Stimulated activated CD8-positive, alpha-beta memory T cell treated with anti-CD3 and anti-CD28 coated beads, Interleukin-4, amount 100 ng/mL, for 4 hours (primary cell): Measurements from ENCODE around the gene CD55.

ENCODE experiments used
- DNase-seq, 2 donors: peaks; one replicate each; pipeline ENCODE4 v3.0.0-alpha.2; 2020; ENCODE audit warnings: low read depth in 2 of 2, low spot score in 1 of 2

Gene CD55

DNA sequence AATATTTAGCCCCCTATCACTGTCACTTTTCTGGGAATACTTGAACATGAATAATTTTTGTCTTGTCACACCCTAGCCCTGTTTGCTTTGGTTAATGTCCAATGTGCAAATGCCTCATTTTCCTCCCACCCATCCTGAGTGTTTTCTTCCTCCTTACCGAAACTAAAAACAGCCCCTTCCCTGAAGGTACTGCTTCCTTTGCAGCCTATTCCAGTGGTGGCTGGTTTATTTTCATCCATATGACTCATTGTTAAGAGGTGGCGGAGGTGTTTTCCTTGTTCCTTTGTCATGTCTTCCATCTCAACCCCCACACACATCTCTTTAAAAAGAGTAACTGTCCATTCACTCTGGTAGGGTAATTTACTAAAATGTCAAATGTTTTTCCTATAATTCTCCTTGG, 40.4 kb downstream of the CD55 start:
- DNase-seq: no peak

DNA sequence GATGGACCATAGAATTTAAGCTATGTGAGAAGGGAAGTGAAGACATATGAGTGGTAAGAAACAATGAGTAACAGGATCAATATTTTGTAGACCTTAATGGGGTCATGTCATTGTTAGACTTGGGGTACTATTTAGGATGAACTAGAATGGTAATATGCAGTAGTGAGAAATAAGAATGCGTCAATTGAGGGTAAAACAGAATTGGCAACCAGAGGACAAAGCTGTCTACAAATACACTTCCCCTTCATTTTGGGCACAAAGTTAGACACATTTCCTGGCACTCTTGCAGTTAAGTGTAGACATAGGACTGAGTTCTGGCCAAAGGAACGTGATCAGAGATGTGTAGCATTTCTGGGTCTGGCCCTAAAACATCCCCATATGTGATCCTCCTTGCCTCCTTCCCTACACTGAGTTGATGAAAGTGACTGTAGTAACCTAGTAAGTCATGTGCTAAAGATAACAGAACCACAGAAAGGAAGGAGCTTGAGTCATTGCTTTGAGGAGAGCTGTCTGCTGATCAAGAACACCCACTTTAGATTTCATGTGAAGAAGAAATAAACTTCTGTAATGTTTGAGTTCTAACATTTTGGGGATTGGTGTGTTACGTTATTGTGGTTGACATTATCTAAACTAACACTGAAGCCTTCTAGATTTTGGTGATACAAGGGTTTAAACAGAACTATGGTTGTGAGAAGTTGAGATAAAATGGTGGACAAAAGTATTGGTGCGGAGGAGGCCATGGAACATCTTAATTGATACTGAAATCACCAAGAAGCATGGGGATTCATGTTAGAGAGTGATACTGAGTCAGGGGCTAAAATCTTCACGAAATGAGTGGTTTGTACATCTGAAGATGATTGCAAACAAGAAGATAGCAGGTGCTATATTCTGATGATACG, 41.7 kb downstream of the CD55 start:
- DNase-seq: no peak

DNA sequence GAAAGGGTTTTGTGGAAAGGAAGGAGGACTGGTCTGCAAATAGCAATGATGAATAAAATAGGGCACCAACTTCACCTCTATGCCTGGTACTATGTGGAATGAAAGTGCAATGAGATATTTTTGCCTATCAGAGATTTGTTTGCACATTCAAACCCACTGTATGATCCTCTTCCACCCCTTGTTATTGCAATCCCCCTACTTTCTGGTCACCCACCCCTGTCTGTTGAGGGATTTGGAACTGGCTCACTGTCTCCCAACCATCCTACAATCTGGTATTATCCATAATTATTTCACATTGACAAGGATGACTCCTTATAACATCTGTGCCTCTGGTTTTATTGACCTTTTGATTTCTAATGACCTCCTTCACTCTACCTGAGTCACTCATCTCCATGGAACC, 42.4 kb downstream of the CD55 start:
- no peak for DNase-seq

DNA sequence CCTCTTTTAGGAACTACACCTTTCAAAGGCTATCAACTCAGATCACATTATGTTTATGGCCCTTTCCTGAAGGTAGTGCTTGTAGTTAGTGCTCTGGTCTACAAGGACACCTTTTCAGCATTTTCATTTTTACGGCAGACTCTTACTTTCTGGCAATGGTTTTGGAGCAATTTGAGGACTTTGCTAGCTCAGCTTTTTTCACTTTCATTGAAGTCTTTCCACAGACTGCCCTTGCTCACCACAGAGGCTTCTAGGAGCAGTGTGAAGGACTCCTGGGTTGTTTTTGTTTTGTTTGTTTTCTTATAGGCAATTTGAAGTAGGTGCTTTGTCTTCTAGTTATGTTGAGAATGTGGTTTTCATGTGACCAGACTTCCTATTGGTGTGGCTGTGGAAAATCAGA, 43.1 kb downstream of the CD55 start:
- DNase-seq: no peak

DNA sequence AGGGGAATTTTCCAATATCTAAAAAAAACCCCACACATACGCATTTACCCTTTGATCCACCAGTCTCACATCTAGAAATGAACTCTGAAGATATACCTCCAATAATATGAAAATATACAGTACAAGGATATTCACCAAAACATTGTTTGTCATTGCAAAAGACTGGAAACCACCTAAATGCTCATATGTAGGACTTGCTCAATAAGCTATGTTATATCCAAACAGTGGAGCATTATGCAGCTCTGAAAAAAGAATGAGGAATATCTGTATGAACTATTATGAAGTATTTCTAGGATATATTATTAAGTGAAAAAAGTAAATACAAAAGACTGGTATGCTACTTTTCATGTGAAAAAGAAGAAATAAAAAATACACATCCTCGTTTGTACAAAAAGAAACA, 43.6 kb downstream of the CD55 start:
- no peak for DNase-seq

DNA sequence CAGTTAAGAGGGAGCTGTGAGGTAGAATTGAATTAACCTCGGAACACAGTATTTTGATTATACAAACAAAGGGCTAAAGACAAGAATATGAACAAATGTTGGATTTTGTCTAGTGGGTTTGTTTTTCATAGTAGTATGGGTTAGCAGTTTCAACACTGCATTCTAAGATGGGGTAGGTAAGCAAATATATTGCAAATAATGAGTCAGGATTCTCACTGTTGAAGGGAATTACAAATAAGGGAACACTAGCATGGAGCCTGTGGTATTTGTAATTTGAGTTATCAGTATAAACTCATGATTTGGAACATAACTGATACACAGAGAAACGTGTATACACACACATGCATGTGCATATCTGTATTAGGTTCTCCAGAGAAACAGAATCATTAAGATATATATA, 44.5 kb downstream of the CD55 start:
- no peak for DNase-seq

DNA sequence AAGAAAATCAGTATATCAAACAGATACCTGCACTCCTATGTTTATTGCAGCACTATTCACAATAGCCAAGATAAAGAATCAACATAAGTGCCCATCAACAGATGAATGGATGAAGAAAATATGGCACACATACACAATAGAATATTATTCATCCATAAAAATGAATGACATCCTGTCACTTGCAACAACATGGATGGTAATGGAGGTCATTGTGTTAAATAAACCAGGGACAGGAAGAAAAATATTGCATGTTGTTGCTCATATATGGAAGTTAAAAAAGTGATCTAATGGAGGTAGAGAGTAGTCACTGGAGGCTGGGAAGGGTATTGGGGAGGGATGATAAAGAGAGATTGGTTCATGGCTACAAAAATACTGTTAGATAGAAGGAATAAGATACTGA, 67.2 kb downstream of the CD55 start:
- no peak for DNase-seq

- no peak for DNase-seq
These were observed 68.4 kb downstream of the CD55 start for GRCh38 chr1:207389728-207390464.

DNA sequence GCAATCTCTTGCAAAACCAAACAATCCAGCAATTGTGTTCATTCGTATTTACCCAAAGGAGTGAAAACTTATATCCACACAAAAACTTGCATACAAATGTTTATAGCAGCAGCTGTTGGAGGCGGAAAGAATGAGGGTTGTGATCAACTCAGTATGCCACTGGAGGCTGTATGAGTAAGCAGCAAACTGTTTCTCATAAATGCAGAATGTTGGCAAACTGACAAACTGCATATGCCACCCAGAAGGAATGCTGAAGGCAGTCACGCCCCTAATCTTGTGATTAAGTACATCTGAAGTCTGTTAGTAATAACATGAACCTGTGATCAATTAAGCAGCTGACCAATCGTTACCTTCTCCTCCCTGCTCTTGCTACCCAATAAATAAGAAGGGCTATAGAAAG, 72.1 kb downstream of the CD55 start:
- DNase-seq: no peak

GRCh38 chr1:207396168-207396746, 74.8 kb downstream of the CD55 start:
- DNase-seq: no peak

DNA sequence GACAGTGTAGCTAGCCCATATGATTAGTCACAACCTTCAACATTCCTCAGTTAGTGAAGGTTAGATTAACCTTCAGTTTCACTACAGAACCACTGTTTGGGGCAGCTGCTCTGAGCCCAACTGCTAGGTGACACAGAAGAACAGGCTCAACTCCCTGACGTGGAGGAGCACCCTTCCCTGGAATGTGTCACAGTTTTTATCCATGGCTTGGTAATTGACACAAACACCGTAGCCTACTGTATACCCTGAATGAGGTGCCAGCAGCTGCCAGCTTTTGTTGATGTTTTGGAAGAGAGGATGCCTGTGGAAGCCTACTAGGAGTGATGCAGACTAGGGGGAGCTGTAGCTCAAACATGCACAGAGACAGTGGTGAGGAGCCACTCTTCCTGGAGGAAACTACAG, 76.0 kb downstream of the CD55 start:
- no peak for DNase-seq

DNA sequence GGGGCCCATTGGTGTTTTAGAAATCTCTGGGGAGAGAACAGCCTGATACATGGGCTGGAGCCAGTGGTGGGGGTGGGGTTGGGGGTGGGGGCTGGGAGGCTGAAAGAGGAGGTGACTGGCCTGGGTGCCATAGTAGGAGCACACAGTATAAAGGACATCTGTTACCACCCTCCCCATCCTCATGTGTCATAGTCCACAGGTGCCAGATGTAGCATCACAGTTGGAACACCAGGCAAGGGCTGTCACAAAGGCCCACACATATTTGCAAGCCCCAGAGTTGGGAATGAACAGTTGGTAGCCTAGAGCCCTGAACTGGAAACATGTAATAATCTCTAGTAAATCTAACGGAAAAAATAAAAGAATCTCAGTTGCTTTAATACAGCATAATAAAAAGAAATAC, 77.5 kb downstream of the CD55 start:
- DNase-seq: no peak

DNA sequence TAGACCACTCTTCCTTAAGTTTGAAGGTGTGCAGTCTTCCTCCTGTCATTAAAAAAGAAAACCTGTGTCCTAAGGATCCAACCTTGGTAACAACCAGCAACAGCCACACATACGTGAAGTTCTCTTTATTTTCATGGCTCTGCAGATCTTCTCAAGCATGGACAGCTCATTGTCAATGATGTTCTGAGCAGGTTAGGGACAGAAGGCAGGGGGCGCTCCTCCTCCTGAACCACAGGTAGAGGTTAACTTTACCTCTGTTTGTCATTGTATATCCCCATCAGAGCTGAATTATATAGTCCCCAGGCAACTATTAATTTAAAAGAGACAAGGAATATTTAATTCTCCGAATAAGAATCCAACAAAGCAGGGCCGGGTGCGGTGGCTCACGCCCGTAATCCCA, 80.1 kb downstream of the CD55 start:
- no peak for DNase-seq

GRCh38 chr1:207402744-207403143, 81.3 kb downstream of the CD55 start:
- DNase-seq: no peak

DNA sequence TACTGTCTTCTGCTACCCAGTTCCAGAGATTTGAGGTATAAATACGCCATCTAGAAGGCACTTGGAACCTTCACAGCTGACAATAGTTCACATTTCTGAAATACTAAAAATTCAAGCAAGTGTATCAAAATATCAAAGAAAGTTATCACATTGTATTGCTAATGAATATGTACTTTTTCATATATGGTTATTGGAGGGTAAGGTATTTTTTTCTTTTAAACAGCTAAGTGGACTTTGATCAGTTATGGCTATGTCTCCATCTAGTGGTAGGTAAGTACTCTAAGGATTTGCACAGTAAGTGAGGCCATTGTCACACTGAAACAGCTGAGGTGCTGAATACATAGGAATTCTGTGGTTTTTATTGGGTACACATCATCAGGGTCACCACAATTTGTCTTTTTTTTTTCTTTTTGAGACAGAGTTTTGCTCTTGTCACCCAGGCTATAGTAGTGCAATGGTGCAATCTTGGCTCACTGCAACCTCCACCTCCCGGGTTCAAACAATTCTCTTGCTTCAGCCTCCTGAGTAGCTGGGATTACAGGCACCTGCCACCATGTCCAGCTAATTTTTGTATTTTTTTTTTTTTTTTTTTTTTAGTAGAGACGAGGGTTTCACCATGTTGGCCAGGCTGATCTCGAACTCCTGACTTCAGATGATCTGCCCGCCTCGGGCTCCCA, 83.5 kb downstream of the CD55 start:
- DNase-seq: no peak

- DNase-seq: no peak
These were observed 84.3 kb downstream of the CD55 start for GRCh38 chr1:207405814-207406213.

GRCh38 chr1:207407655-207408260, 86.3 kb downstream of the CD55 start:
- DNase-seq: no peak
